Activated CD8-positive, alpha-beta memory T cell treated with anti-CD3 and anti-CD28 coated beads, Interleukin-2, amount 10 ng/mL, durations not matched to agents 7 days and 5 days (primary cell): ENCODE results near the gene PTPRN2. TPM values are rescaled to one million over a fixed set of nuclear protein-coding genes. Genes with fewer than 3 reads are reported as not detected.

Experiments
- ATAC-seq: fragments of 150-1000 bp; cut with Tn5 transposase; one replicate; pipeline ENCODE4 v1.10.0; 2021; ENCODE audit warnings: moderate library complexity
- CTCF ChIA-PET: fragments of 350-600 bp; sonication (Branson Sonifier 250); formaldehyde crosslinking; loops from one replicate; lab custom pipeline; 2021; ENCODE audit warnings: antibody characterized with exemption; lab: Charles Lee
- DNase-seq: peaks from one replicate; pipeline ENCODE4 v3.0.0-alpha.2; 2020
- H3K27ac Mint-ChIP-seq: one replicate; pipeline ENCODE4 v1.8.0; 2021; ENCODE audit warnings: mild to moderate bottlenecking, mixed read lengths
- H3K27me3 Mint-ChIP-seq: one replicate; pipeline ENCODE4 v1.8.0; 2021; ENCODE audit warnings: mixed read lengths
- H3K36me3 Mint-ChIP-seq: one replicate; pipeline ENCODE4 v1.8.0; 2021; ENCODE audit warnings: mild to moderate bottlenecking, mixed read lengths
- H3K4me1 Mint-ChIP-seq: one replicate; pipeline ENCODE4 v1.8.0; 2021; ENCODE audit warnings: mixed read lengths
- H3K4me3 Mint-ChIP-seq: one replicate; pipeline ENCODE4 v1.8.0; 2021; ENCODE audit warnings: mild to moderate bottlenecking, moderate library complexity, mixed read lengths
- H3K9me3 Mint-ChIP-seq: one replicate; pipeline ENCODE4 v1.8.0; 2022; ENCODE audit warnings: low read depth, mixed read lengths
- total RNA-seq, 2 experiments: library from RNA; stranded (reverse); gene quantifications; one replicate each; pipeline ENCODE4 v1.2.3, GENCODE V29; 2021

PTPRN2 gene
- total RNA-seq, 2 experiments from 2014 or later = 3.2 to 5.7 TPM

GRCh38 chr7:158244430-158244829 lies 343.2 kb downstream of the PTPRN2 start:
- Mint-ChIP-seq H3K9me3 (peaks cover 2% of the 10 kb centered on the region), H3K4me1 (no peaks in the 10 kb centered on the region), H3K27me3 (no peaks in the 10 kb centered on the region), H3K27ac (no peak overlapping the region), H3K36me3 (no peaks in the 10 kb centered on the region), H3K4me3 (no peak overlapping the region)
- DNase-seq (no peak), ATAC-seq (no peak)
- CTCF ChIA-PET = no interaction called here

- CTCF ChIA-PET = interaction anchor here (1.4 kb wide), 1 partner anchor 25 kb away, joined by 3 read pairs; no protein-coding TSS in a partner anchor
- ATAC-seq (no peak), DNase-seq (no peak)
- Mint-ChIP-seq H3K27ac (no peak overlapping the region), H3K4me3 (no peak overlapping the region), H3K36me3 (no peaks in the 10 kb centered on the region), H3K27me3 (no peaks in the 10 kb centered on the region), H3K9me3 (peaks cover 2% of the 10 kb centered on the region), H3K4me1 (no peaks in the 10 kb centered on the region)
Observed at GRCh38 chr7:158241919-158242318, 345.7 kb downstream of the PTPRN2 start.

GRCh38 chr7:158240801-158241200 lies 346.8 kb downstream of the PTPRN2 start:
- H3K27me3 Mint-ChIP-seq = no peaks in the 10 kb centered on the region
- no peak for DNase-seq
- CTCF ChIA-PET = interaction anchor here (1.4 kb wide), 1 partner anchor 24 kb away, joined by 3 read pairs; no protein-coding TSS in a partner anchor
- no peaks in the 10 kb centered on the region for H3K4me1 Mint-ChIP-seq
- no peak overlapping the region for H3K27ac Mint-ChIP-seq
- H3K9me3 Mint-ChIP-seq = no peaks in the 10 kb centered on the region
- no peak overlapping the region for H3K4me3 Mint-ChIP-seq
- no peaks in the 10 kb centered on the region for H3K36me3 Mint-ChIP-seq
- ATAC-seq = no peak

- H3K4me1 Mint-ChIP-seq = no peaks in the 10 kb centered on the region
- no peak overlapping the region for H3K27ac Mint-ChIP-seq
- CTCF ChIA-PET = no interaction called here
- ATAC-seq (no peak), DNase-seq (no peak)
- no peak overlapping the region for H3K4me3 Mint-ChIP-seq
- H3K27me3 Mint-ChIP-seq = no peaks in the 10 kb centered on the region
- H3K36me3 Mint-ChIP-seq = no peaks in the 10 kb centered on the region
- peaks cover 3% of the 10 kb centered on the region for H3K9me3 Mint-ChIP-seq
Observed at GRCh38 chr7:158239290-158239981, 348.2 kb downstream of the PTPRN2 start.

- DNase-seq = no peak
- Mint-ChIP-seq H3K27ac (no peak overlapping the region), H3K4me1 (no peaks in the 10 kb centered on the region), H3K4me3 (no peak overlapping the region), H3K9me3 (peaks cover 3% of the 10 kb centered on the region), H3K36me3 (no peaks in the 10 kb centered on the region), H3K27me3 (no peaks in the 10 kb centered on the region)
- no peak for ATAC-seq
- CTCF ChIA-PET = no interaction called here
Observed at GRCh38 chr7:158238616-158239289, 348.9 kb downstream of the PTPRN2 start.

- ATAC-seq (no peak), DNase-seq (no peak)
- CTCF ChIA-PET = no interaction called here
- H3K4me1 Mint-ChIP-seq = no peaks in the 10 kb centered on the region
- no peaks in the 10 kb centered on the region for H3K27me3 Mint-ChIP-seq
- peaks cover 3% of the 10 kb centered on the region for H3K9me3 Mint-ChIP-seq
- H3K4me3 Mint-ChIP-seq = no peak overlapping the region
- no peak overlapping the region for H3K27ac Mint-ChIP-seq
- no peaks in the 10 kb centered on the region for H3K36me3 Mint-ChIP-seq
Observed at GRCh38 chr7:158237672-158238335, 349.8 kb downstream of the PTPRN2 start.

GRCh38 chr7:158236400-158236799 lies 351.2 kb downstream of the PTPRN2 start:
- H3K27ac Mint-ChIP-seq = no peak overlapping the region
- no peak for DNase-seq
- CTCF ChIA-PET = no interaction called here
- peaks cover 3% of the 10 kb centered on the region for H3K9me3 Mint-ChIP-seq
- no peak overlapping the region for H3K4me3 Mint-ChIP-seq
- ATAC-seq = no peak
- no peaks in the 10 kb centered on the region for H3K4me1 Mint-ChIP-seq
- no peaks in the 10 kb centered on the region for H3K27me3 Mint-ChIP-seq
- H3K36me3 Mint-ChIP-seq = no peaks in the 10 kb centered on the region

- H3K27ac Mint-ChIP-seq = no peak overlapping the region
- no peak for ATAC-seq
Observed at GRCh38 chr7:158235862-158236261, 351.8 kb downstream of the PTPRN2 start.

GRCh38 chr7:158229945-158230344 lies 357.7 kb downstream of the PTPRN2 start:
- CTCF ChIA-PET = no interaction called here
- H3K9me3 Mint-ChIP-seq = peaks cover 4% of the 10 kb centered on the region
- no peaks in the 10 kb centered on the region for H3K36me3 Mint-ChIP-seq
- no peaks in the 10 kb centered on the region for H3K27me3 Mint-ChIP-seq
- H3K4me3 Mint-ChIP-seq = no peak overlapping the region
- H3K27ac Mint-ChIP-seq = no peak overlapping the region
- DNase-seq (no peak), ATAC-seq (no peak)
- H3K4me1 Mint-ChIP-seq = no peaks in the 10 kb centered on the region

More at GRCh38 chr7:158235862-158236261, 351.8 kb downstream of the PTPRN2 start:
- Mint-ChIP-seq H3K27me3 (no peaks in the 10 kb centered on the region), H3K4me3 (no peak overlapping the region), H3K9me3 (peaks cover 3% of the 10 kb centered on the region), H3K4me1 (no peaks in the 10 kb centered on the region), H3K36me3 (no peaks in the 10 kb centered on the region)
- DNase-seq = no peak
- CTCF ChIA-PET = no interaction called here

GRCh38 chr7:158228986-158229385 lies 358.6 kb downstream of the PTPRN2 start:
- Mint-ChIP-seq H3K9me3 (peaks cover 4% of the 10 kb centered on the region), H3K27me3 (no peaks in the 10 kb centered on the region), H3K27ac (no peak overlapping the region), H3K36me3 (no peaks in the 10 kb centered on the region), H3K4me3 (no peak overlapping the region), H3K4me1 (no peaks in the 10 kb centered on the region)
- CTCF ChIA-PET = no interaction called here
- ATAC-seq (no peak), DNase-seq (no peak)

GRCh38 chr7:158228131-158228530 lies 359.5 kb downstream of the PTPRN2 start:
- Mint-ChIP-seq H3K27ac (no peak overlapping the region), H3K4me3 (no peak overlapping the region), H3K4me1 (no peaks in the 10 kb centered on the region), H3K27me3 (no peaks in the 10 kb centered on the region), H3K9me3 (peaks cover 4% of the 10 kb centered on the region), H3K36me3 (no peaks in the 10 kb centered on the region)
- ATAC-seq = no peak
- DNase-seq = no peak
- CTCF ChIA-PET = no interaction called here

- Mint-ChIP-seq H3K36me3 (no peaks in the 10 kb centered on the region), H3K27ac (no peak overlapping the region), H3K4me1 (no peaks in the 10 kb centered on the region), H3K9me3 (peaks cover 4% of the 10 kb centered on the region), H3K27me3 (no peaks in the 10 kb centered on the region), H3K4me3 (no peak overlapping the region)
- DNase-seq = no peak
- no peak for ATAC-seq
- CTCF ChIA-PET = no interaction called here
Observed at GRCh38 chr7:158227258-158227984, 360.2 kb downstream of the PTPRN2 start.

GRCh38 chr7:158216198-158216597 lies 371.4 kb downstream of the PTPRN2 start:
- Mint-ChIP-seq H3K27ac (no peak overlapping the region), H3K4me1 (no peaks in the 10 kb centered on the region), H3K9me3 (peaks cover 5% of the 10 kb centered on the region), H3K36me3 (no peaks in the 10 kb centered on the region), H3K27me3 (no peaks in the 10 kb centered on the region), H3K4me3 (no peak overlapping the region)
- ATAC-seq = no peak
- DNase-seq = no peak
- CTCF ChIA-PET = no interaction called here
